Activated B cell treated with CpG ODN at 0.5 μM for 24 hours (primary cell): ENCODE results near the gene BTD. TPM values are rescaled to one million over a fixed set of nuclear protein-coding genes. Genes with fewer than 3 reads are reported as not detected.

Source experiments
- ATAC-seq: fragments of 200-7000 bp; cut with Tn5 transposase; one replicate; pipeline ENCODE4 v1.10.0; 2021; ENCODE audit warnings: low read depth, mild to moderate bottlenecking, moderate library complexity
- CTCF ChIA-PET: fragments of 350-600 bp; sonication (Branson Sonifier 250); formaldehyde crosslinking; loops from one replicate; lab custom pipeline; 2021; ENCODE audit warnings: antibody characterized with exemption; lab: Charles Lee
- POLR2A ChIA-PET: fragments of 350-600 bp; sonication (Branson Sonifier 250); formaldehyde crosslinking; loops from one replicate; lab custom pipeline; 2021; ENCODE audit warnings: antibody characterized with exemption; lab: Charles Lee
- DNase-seq: peaks from one replicate; pipeline ENCODE4 v3.0.0; 2022
- H3K27ac Mint-ChIP-seq: one replicate; pipeline ENCODE4 v1.8.0; 2020; ENCODE audit warnings: mixed read lengths
- H3K27me3 Mint-ChIP-seq: one replicate; pipeline ENCODE4 v1.8.0; 2021; ENCODE audit warnings: mixed read lengths
- H3K36me3 Mint-ChIP-seq: one replicate; pipeline ENCODE4 v1.8.0; 2021; ENCODE audit warnings: low read depth, mixed read lengths
- H3K4me1 Mint-ChIP-seq: one replicate; pipeline ENCODE4 v1.8.0; 2021; ENCODE audit warnings: mixed read lengths
- H3K4me3 Mint-ChIP-seq: one replicate; pipeline ENCODE4 v1.8.0; 2020; ENCODE audit warnings: mild to moderate bottlenecking, mixed read lengths
- H3K9me3 Mint-ChIP-seq: one replicate; pipeline ENCODE4 v1.8.0; 2020; ENCODE audit warnings: mixed read lengths
- CTCF ChIP-seq: fragments of 200-600 bp; IDR thresholded peaks from one replicate; pipeline ENCODE4 v1.8.0; 2022; ENCODE audit warnings: antibody characterized with exemption, mild to moderate bottlenecking
- intact Hi-C: fragments of 100-400 bp; cut with micrococcal nuclease; formaldehyde crosslinking; loops from one replicate; pipeline ENCODE4 v1.15.1; 2024
- total RNA-seq: library from RNA; stranded (reverse); gene quantifications from 2 replicates; pipeline ENCODE4 v1.2.3, GENCODE V29; 2022

The BTD gene
- total RNA-seq, 1 donor from 2014 or later = 9.1 TPM

- intact Hi-C loops = no loop called here
- no peaks in the 10 kb centered on the region for H3K4me1 Mint-ChIP-seq
Observed at GRCh38 chr3:15657016-15657415, 55.5 kb downstream of the BTD start.

GRCh38 chr3:15659254-15659975, 57.9 kb downstream of the BTD start:
- Mint-ChIP-seq H3K4me1 (no peaks in the 10 kb centered on the region), H3K9me3 (peaks cover 13% of the 10 kb centered on the region), H3K36me3 (peaks cover 7% of the 10 kb centered on the region), H3K27ac (no peak overlapping the region), H3K27me3 (no peaks in the 10 kb centered on the region), H3K4me3 (no peak overlapping the region)
- no peak for TF ChIP-seq CTCF
- intact Hi-C loops = no loop called here
- ChIA-PET POLR2A (no interaction called here), CTCF (no interaction called here)
- ATAC-seq = no peak
- no peak for DNase-seq

More at GRCh38 chr3:15657016-15657415, 55.5 kb downstream of the BTD start:
- ATAC-seq (no peak), DNase-seq (no peak)
- POLR2A ChIA-PET = no interaction called here
- peaks cover 10% of the 10 kb centered on the region for H3K9me3 Mint-ChIP-seq
- CTCF ChIA-PET = no interaction called here
- H3K4me3 Mint-ChIP-seq = no peak overlapping the region
- no peaks in the 10 kb centered on the region for H3K27me3 Mint-ChIP-seq
- no peak for TF ChIP-seq CTCF
- peaks cover 7% of the 10 kb centered on the region for H3K36me3 Mint-ChIP-seq
- H3K27ac Mint-ChIP-seq = no peak overlapping the region

GRCh38 chr3:15660055-15660935, 58.8 kb downstream of the BTD start:
- DNase-seq = no peak
- ChIA-PET POLR2A (no interaction called here), CTCF (no interaction called here)
- H3K27ac Mint-ChIP-seq = no peak overlapping the region
- H3K27me3 Mint-ChIP-seq = no peaks in the 10 kb centered on the region
- intact Hi-C loops = no loop called here
- no peak for ATAC-seq
- H3K9me3 Mint-ChIP-seq = peaks cover 9% of the 10 kb centered on the region
- no peaks in the 10 kb centered on the region for H3K4me1 Mint-ChIP-seq
- no peak for TF ChIP-seq CTCF
- H3K4me3 Mint-ChIP-seq = no peak overlapping the region
- peaks cover 7% of the 10 kb centered on the region for H3K36me3 Mint-ChIP-seq

GRCh38 chr3:15664144-15664543, 62.6 kb downstream of the BTD start:
- Mint-ChIP-seq H3K27me3 (no peaks in the 10 kb centered on the region), H3K4me3 (no peak overlapping the region), H3K9me3 (peaks cover 3% of the 10 kb centered on the region), H3K4me1 (peaks cover 14% of the 10 kb centered on the region), H3K36me3 (peaks cover 9% of the 10 kb centered on the region), H3K27ac (no peak overlapping the region)
- ATAC-seq (no peak), DNase-seq (no peak)
- CTCF ChIA-PET = no interaction called here
- no peak for TF ChIP-seq CTCF
- intact Hi-C loops = no loop called here
- POLR2A ChIA-PET = no interaction called here

GRCh38 chr3:15665510-15666150, 64.1 kb downstream of the BTD start:
- Mint-ChIP-seq H3K4me1 (peaks cover 14% of the 10 kb centered on the region), H3K9me3 (peaks cover 3% of the 10 kb centered on the region), H3K4me3 (no peak overlapping the region), H3K27me3 (no peaks in the 10 kb centered on the region), H3K27ac (no peak overlapping the region), H3K36me3 (peaks cover 19% of the 10 kb centered on the region)
- DNase-seq (no peak), ATAC-seq (no peak)
- TF ChIP-seq CTCF = no peak
- CTCF ChIA-PET = no interaction called here
- intact Hi-C loops = loop anchor here (2.0 kb wide), 1 partner anchor 35 kb away; no protein-coding TSS in a partner anchor
- POLR2A ChIA-PET = no interaction called here
